GM18517 (cell line): ENCODE results near the gene ZNG1B.
"Not testable (repeated sequence)": the region's sequence is repeated elsewhere in the genome, so short reads cannot be mapped to it uniquely, and the experiment has no call there.

Source experiments
- ATAC-seq: cut with Tn5 transposase; IDR thresholded peaks from one replicate; pipeline ENCODE4 v1.9.1; 2021; ENCODE audit warnings: mild to moderate bottlenecking, moderate library complexity; ENCODE audit not compliant: unreplicated experiment

The ZNG1B gene

DNA sequence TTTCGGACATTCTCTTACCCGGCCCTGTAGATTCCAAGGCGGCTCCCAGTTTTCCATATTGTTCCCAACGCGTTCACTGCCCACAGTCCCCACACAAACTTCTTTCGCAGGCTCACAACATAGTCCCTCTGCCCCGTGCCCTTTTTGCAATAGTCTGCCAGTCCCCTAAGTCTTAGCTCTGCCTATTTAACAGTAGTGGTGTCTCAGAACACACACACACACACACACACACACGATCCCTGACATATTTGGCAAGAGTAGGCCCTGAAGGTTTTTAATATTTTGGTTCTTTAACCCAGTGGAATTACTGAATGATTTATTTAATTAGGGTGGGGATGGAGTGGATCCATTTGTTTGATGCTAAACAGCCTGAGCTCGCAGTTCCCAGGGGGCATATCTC, 105.0 kb downstream of the ZNG1B start:
- ATAC-seq, result not testable (repeated sequence)
